H9 (cell line): Measurements from ENCODE around the gene LMNTD2. TPM values are rescaled to one million over a fixed set of nuclear protein-coding genes. Genes with fewer than 3 reads are reported as not detected.

Experiments
- DNase-seq: peaks from one replicate; pipeline ENCODE4 v3.0.0-alpha.2; 2017
- H2AFZ ChIP-seq: one replicate; pipeline ENCODE4 v1.6.1; 2013; ENCODE audit warnings: mild to moderate bottlenecking, low read length, control low read depth, moderate library complexity
- H2AK5ac ChIP-seq: 2 replicates; pipeline ENCODE4 v1.6.1; 2013; ENCODE audit warnings: low read length, control low read depth, mixed read lengths; ENCODE audit not compliant: insufficient read length
- H2BK120ac ChIP-seq: one replicate; pipeline ENCODE4 v1.6.1; 2013; ENCODE audit warnings: low read depth, mild to moderate bottlenecking, low read length, control low read depth, inconsistent platforms; ENCODE audit not compliant: poor library complexity, severe bottlenecking
- H2BK12ac ChIP-seq: 2 replicates; pipeline ENCODE4 v1.6.1; 2013; ENCODE audit warnings: low read length, control low read depth, mixed read lengths, low read depth; ENCODE audit not compliant: insufficient read length
- H2BK15ac ChIP-seq: 2 replicates; pipeline ENCODE4 v1.6.1; 2013; ENCODE audit warnings: low read depth, low read length, control low read depth
- H2BK20ac ChIP-seq: one replicate; pipeline ENCODE4 v1.6.1; 2013; ENCODE audit warnings: low read depth, mild to moderate bottlenecking, low read length, control low read depth, inconsistent platforms; ENCODE audit not compliant: poor library complexity, severe bottlenecking
- H2BK5ac ChIP-seq: 2 replicates; pipeline ENCODE4 v1.6.1; 2013; ENCODE audit warnings: low read length, control low read depth, mixed read lengths; ENCODE audit not compliant: insufficient read length
- H3K14ac ChIP-seq: 2 replicates; pipeline ENCODE4 v1.6.1; 2013; ENCODE audit warnings: low read length, control low read depth; ENCODE audit not compliant: insufficient read depth
- H3K18ac ChIP-seq: 2 replicates; pipeline ENCODE4 v1.6.1; 2013; ENCODE audit warnings: low read depth, mild to moderate bottlenecking, mixed read lengths, low read length, control low read depth; ENCODE audit not compliant: insufficient read length
- H3K23ac ChIP-seq: 2 replicates; pipeline ENCODE4 v1.6.1; 2013; ENCODE audit warnings: low read length, control low read depth, mixed read lengths, low read depth; ENCODE audit not compliant: insufficient read length
- H3K23me2 ChIP-seq: 2 replicates; pipeline ENCODE4 v1.6.1; 2013; ENCODE audit warnings: low read depth, mild to moderate bottlenecking, mixed read lengths, low read length, control low read depth; ENCODE audit not compliant: insufficient read length, poor library complexity, severe bottlenecking
- H3K27ac ChIP-seq: 2 replicates; pipeline ENCODE4 v1.5.1; 2013; ENCODE audit warnings: low read length, control low read depth, mixed read lengths, low read depth; ENCODE audit not compliant: insufficient read length
- H3K27me3 ChIP-seq: 2 replicates; pipeline ENCODE4 v1.6.1; 2013; ENCODE audit warnings: low read length, control low read depth, inconsistent platforms; ENCODE audit not compliant: insufficient read depth
- H3K4ac ChIP-seq: 2 replicates; pipeline ENCODE4 v1.6.1; 2013; ENCODE audit warnings: low read depth, mild to moderate bottlenecking, control low read depth, inconsistent platforms, low read length, moderate library complexity
- H3K4me1 ChIP-seq: 2 replicates; pipeline ENCODE4 v1.6.1; 2013; ENCODE audit warnings: low read length, control low read depth, inconsistent platforms; ENCODE audit not compliant: insufficient read depth
- H3K4me2 ChIP-seq: 2 replicates; pipeline ENCODE4 v1.6.1; 2013; ENCODE audit warnings: low read length, control low read depth, mixed read lengths; ENCODE audit not compliant: insufficient read length, insufficient read depth
- H3K56ac ChIP-seq: 2 replicates; pipeline ENCODE4 v1.6.1; 2013; ENCODE audit warnings: low read depth, mild to moderate bottlenecking, mixed read lengths, low read length, control low read depth; ENCODE audit not compliant: insufficient read length
- H3K79me1 ChIP-seq: 2 replicates; pipeline ENCODE4 v1.6.1; 2013; ENCODE audit warnings: low read depth, mild to moderate bottlenecking, moderate library complexity, low read length, control low read depth, inconsistent platforms; ENCODE audit not compliant: insufficient read depth, poor library complexity, severe bottlenecking
- H3K79me2 ChIP-seq: 2 replicates; pipeline ENCODE4 v1.6.1; 2013; ENCODE audit warnings: low read length, control low read depth, inconsistent platforms; ENCODE audit not compliant: insufficient read depth
- H3K9ac ChIP-seq: 2 replicates; pipeline ENCODE4 v1.6.1; 2013; ENCODE audit warnings: low read length, control low read depth, mixed read lengths; ENCODE audit not compliant: insufficient read length; ENCODE audit errors: extremely low read depth
- H3K9me3 ChIP-seq: one replicate; pipeline ENCODE4 v1.6.1; 2013; ENCODE audit warnings: low read depth, low read length, inconsistent platforms; ENCODE audit not compliant: control insufficient read depth
- H3T11ph ChIP-seq: one replicate; pipeline ENCODE4 v1.6.1; 2013; ENCODE audit warnings: mild to moderate bottlenecking, low read length, control low read depth, inconsistent platforms
- H4K20me1 ChIP-seq: one replicate; pipeline ENCODE4 v1.6.1; 2013; ENCODE audit not compliant: control insufficient read depth, insufficient read length, insufficient read depth
- H4K5ac ChIP-seq: 2 replicates; pipeline ENCODE4 v1.6.1; 2013; ENCODE audit warnings: low read depth, mild to moderate bottlenecking, mixed read lengths, low read length, control low read depth; ENCODE audit not compliant: insufficient read length
- H4K8ac ChIP-seq: replicated peaks from 2 replicates; pipeline ENCODE4 v1.6.1; 2013; ENCODE audit warnings: low read length, control low read depth, mixed read lengths, low read depth; ENCODE audit not compliant: insufficient read length
- H4K91ac ChIP-seq: 2 replicates; pipeline ENCODE4 v1.6.1; 2013; ENCODE audit warnings: low read depth, mild to moderate bottlenecking, moderate library complexity, mixed read lengths, low read length, control low read depth; ENCODE audit not compliant: insufficient read length
- H3K27ac Mint-ChIP-seq, 3 experiments: 2 replicates in 2 of 3; 3 replicates in 1 of 3; pipeline ENCODE4 v1.8.0; 2020 to 2021; ENCODE audit warnings: mixed read lengths in 3 of 3, mild to moderate bottlenecking in 1 of 3, moderate library complexity in 1 of 3
- H3K27me3 Mint-ChIP-seq: 2 replicates; pipeline ENCODE4 v1.8.0; 2021; ENCODE audit warnings: low read depth, mild to moderate bottlenecking, moderate library complexity, mixed read lengths
- H3K36me3 Mint-ChIP-seq, 3 experiments: 2 replicates in 2 of 3; 3 replicates in 1 of 3; pipeline ENCODE4 v1.8.0; 2020 to 2021; ENCODE audit warnings: low read depth in 3 of 3, mixed read lengths in 3 of 3; ENCODE audit not compliant: insufficient read depth in 1 of 3
- H3K4me1 Mint-ChIP-seq, 2 experiments: 2 replicates each; pipeline ENCODE4 v1.8.0; 2020; ENCODE audit warnings: mixed read lengths in 2 of 2
- H3K4me3 Mint-ChIP-seq, 2 experiments: 2 replicates in 1 of 2; 3 replicates in 1 of 2; pipeline ENCODE4 v1.8.0; 2020 to 2021; ENCODE audit warnings: mild to moderate bottlenecking in 2 of 2, mixed read lengths in 2 of 2, moderate library complexity in 1 of 2
- H3K9me3 Mint-ChIP-seq, 2 experiments: 2 replicates in 1 of 2; 3 replicates in 1 of 2; pipeline ENCODE4 v1.8.0; 2020; ENCODE audit warnings: mild to moderate bottlenecking in 2 of 2, mixed read lengths in 2 of 2, moderate library complexity in 1 of 2
- CTCF ChIP-seq: fragments of 200-600 bp; sonication (generic); conservative IDR thresholded peaks from 3 replicates; pipeline ENCODE4 v1.8.0; 2021; ENCODE audit warnings: antibody characterized with exemption, mild to moderate bottlenecking
- WGBS: extraction: QIAGEN DNeasy Blood & Tissue Kit; methylation state at CpG from one replicate; pipeline ENCODE4 v1.1.7; 2013; ENCODE audit warnings: missing lambda C conversion rate, low lambda C conversion rate, mixed read lengths; ENCODE audit not compliant: insufficient read length; ENCODE audit errors: extremely low coverage; 5-methylcytosine and 5-hydroxymethylcytosine counted together
- total RNA-seq: library from RNA; stranded (reverse); gene quantifications from 2 replicates; pipeline ENCODE4 v1.2.1, GENCODE V29; 2021

LMNTD2 gene
- total RNA-seq, 1 experiment from 2014 or later, result 4.7 TPM

- H4K8ac ChIP-seq, result no peak overlapping the region
These were observed 47.6 kb downstream of the LMNTD2 start for GRCh38 chr11:512761-513595.

More at GRCh38 chr11:512761-513595, 47.6 kb downstream of the LMNTD2 start:
- Histone ChIP-seq H3K9ac (no peak overlapping the region), H2BK12ac (no peak overlapping the region), H4K5ac (no peak overlapping the region), H2AK5ac (no peak overlapping the region), H4K20me1 (no peaks in the 10 kb centered on the region), H3K9me3 (no peaks in the 10 kb centered on the region), H3K27ac (no peak overlapping the region), H2BK5ac (no peak overlapping the region), H3K4me1 (no peaks in the 10 kb centered on the region), H3K27me3 (no peaks in the 10 kb centered on the region; the same call in 1 of the 2 replicates), H3K56ac (no peak overlapping the region), H3K79me1 (no peaks in the 10 kb centered on the region), H3K4ac (no peak overlapping the region), H2BK20ac (no peak overlapping the region), H3K4me2 (no peak overlapping the region), H2AFZ (no peak overlapping the region), H2BK15ac (no peak overlapping the region), H4K91ac (no peak overlapping the region), H3K14ac (no peak overlapping the region), H3K79me2 (no peaks in the 10 kb centered on the region), H2BK120ac (no peak overlapping the region), H3K18ac (no peak overlapping the region), H3K23me2 (no peaks in the 10 kb centered on the region), H3T11ph (no peak overlapping the region), H3K23ac (no peak overlapping the region)
- DNase-seq, result no peak
- Mint-ChIP-seq H3K27me3 (no peaks in the 10 kb centered on the region; the same call in none of the 2 replicates), H3K9me3 (peaks cover 20% of the 10 kb centered on the region in 2 experiments), H3K4me1 (peaks cover 4 to 6% of the 10 kb centered on the region in 2 experiments), H3K36me3 (peaks cover 40 to 51% (median 44%) of the 10 kb centered on the region in 3 experiments), H3K27ac (no peak overlapping the region), H3K4me3 (no peak overlapping the region; a peak in 1 of 5 replicates)
- TF ChIP-seq CTCF, result no peak
- no CpG with 5 or more reads among the region's 29 CpGs for WGBS
